WTC11 (cell line): ENCODE measurements around the gene FBLN5. TPM values are rescaled to one million over a fixed set of nuclear protein-coding genes. Genes with fewer than 3 reads are reported as not detected.

Source experiments
- ATAC-seq: fragments of 200-7000 bp; cut with Tn5 transposase; 2 replicates; pipeline ENCODE4 v1.10.0; 2021; ENCODE audit warnings: mild to moderate bottlenecking, moderate library complexity
- CTCF ChIA-PET: fragments of 300-600 bp; sonication (Branson Sonifier 250); formaldehyde crosslinking; loops from one replicate; lab custom pipeline; 2021; ENCODE audit warnings: antibody characterized with exemption; lab: Charles Lee
- POLR2A ChIA-PET: fragments of 350-600 bp; sonication (Branson Sonifier 250); formaldehyde crosslinking; loops from one replicate; lab custom pipeline; 2021; ENCODE audit warnings: antibody characterized with exemption; lab: Charles Lee
- DNase-seq: peaks from one replicate; pipeline ENCODE4 v3.0.0; 2021; ENCODE audit warnings: low spot score
- H3K27ac Mint-ChIP-seq: 2 replicates; pipeline ENCODE4 v1.8.0; 2021; ENCODE audit warnings: mixed read lengths
- H3K27me3 Mint-ChIP-seq: 2 replicates; pipeline ENCODE4 v1.8.0; 2021; ENCODE audit warnings: low read depth, mild to moderate bottlenecking, moderate library complexity, mixed read lengths
- H3K36me3 Mint-ChIP-seq: 2 replicates; pipeline ENCODE4 v1.8.0; 2021; ENCODE audit warnings: mixed read lengths
- H3K4me1 Mint-ChIP-seq: 2 replicates; pipeline ENCODE4 v1.8.0; 2022; ENCODE audit warnings: mixed read lengths
- H3K4me3 Mint-ChIP-seq: 2 replicates; pipeline ENCODE4 v1.8.0; 2021; ENCODE audit warnings: mild to moderate bottlenecking, moderate library complexity, mixed read lengths
- H3K9me3 Mint-ChIP-seq: 2 replicates; pipeline ENCODE4 v1.8.0; 2021; ENCODE audit warnings: mixed read lengths
- JUN ChIP-seq: sonication (generic); formaldehyde crosslinking; IDR thresholded peaks from 2 replicates; pipeline ENCODE4 v1.8.0; 2023; ENCODE audit warnings: mild to moderate bottlenecking, missing genetic modification reagents
- NFATC4 ChIP-seq: fragments of 250-450 bp; sonication (Bioruptor Pico); IDR thresholded peaks from 2 replicates; pipeline ENCODE4 v1.9.0; 2021; ENCODE audit warnings: mild to moderate bottlenecking
- SMAD3 ChIP-seq: sonication (generic); formaldehyde crosslinking; IDR thresholded peaks from 2 replicates; pipeline ENCODE4 v1.8.0; 2022; ENCODE audit warnings: missing genetic modification reagents, mild to moderate bottlenecking, borderline replicate concordance
- TEAD4 ChIP-seq: sonication (generic); formaldehyde crosslinking; IDR thresholded peaks from 2 replicates; pipeline ENCODE4 v1.8.0; 2022; ENCODE audit warnings: mild to moderate bottlenecking, missing genetic modification reagents
- TP53 ChIP-seq: sonication (generic); formaldehyde crosslinking; IDR thresholded peaks from 2 replicates; pipeline ENCODE4 v1.8.1; 2023; ENCODE audit warnings: mild to moderate bottlenecking, missing genetic modification reagents
- ZNF219 ChIP-seq: sonication (generic); formaldehyde crosslinking; IDR thresholded peaks from 2 replicates; pipeline ENCODE4 v1.8.0; 2023; ENCODE audit warnings: missing genetic modification reagents, mild to moderate bottlenecking, borderline replicate concordance
- ZNF317 ChIP-seq: sonication (generic); formaldehyde crosslinking; IDR thresholded peaks from 2 replicates; pipeline ENCODE4 v1.8.1; 2023; ENCODE audit warnings: low read depth, mild to moderate bottlenecking, moderate library complexity, missing genetic modification reagents, borderline replicate concordance
- ZNF671 ChIP-seq: fragments of 250-450 bp; sonication (Bioruptor Pico); IDR thresholded peaks from 2 replicates; pipeline ENCODE4 v1.8.0; 2021; ENCODE audit warnings: mild to moderate bottlenecking
- total RNA-seq: library from RNA; stranded (reverse); gene quantifications from 3 replicates; pipeline ENCODE4 v1.2.3, GENCODE V29; 2021
- TF ChIP-seq, protein P1 (sequence below): sonication (generic); formaldehyde crosslinking; conservative IDR thresholded peaks from 2 replicates; pipeline ENCODE4 v1.8.1; 2022; ENCODE audit warnings: mild to moderate bottlenecking, missing genetic modification reagents
- TF ChIP-seq, protein P2 (sequence below): fragments of 250-450 bp; sonication (Bioruptor Pico); IDR thresholded peaks from 2 replicates; pipeline ENCODE4 v1.9.0; 2021; ENCODE audit warnings: mild to moderate bottlenecking, borderline replicate concordance
- TF ChIP-seq, protein P3 (sequence below): sonication (generic); formaldehyde crosslinking; IDR thresholded peaks from 2 replicates; pipeline ENCODE4 v1.8.1; 2023; ENCODE audit warnings: mild to moderate bottlenecking, missing genetic modification reagents, moderate library complexity
- TF ChIP-seq, protein P4 (sequence below): sonication (generic); formaldehyde crosslinking; IDR thresholded peaks from 2 replicates; pipeline ENCODE4 v1.8.1; 2023; ENCODE audit warnings: mild to moderate bottlenecking, missing genetic modification reagents

The FBLN5 gene
- total RNA-seq, 1 experiment from 2014 or later: 4.0 TPM

DNA sequence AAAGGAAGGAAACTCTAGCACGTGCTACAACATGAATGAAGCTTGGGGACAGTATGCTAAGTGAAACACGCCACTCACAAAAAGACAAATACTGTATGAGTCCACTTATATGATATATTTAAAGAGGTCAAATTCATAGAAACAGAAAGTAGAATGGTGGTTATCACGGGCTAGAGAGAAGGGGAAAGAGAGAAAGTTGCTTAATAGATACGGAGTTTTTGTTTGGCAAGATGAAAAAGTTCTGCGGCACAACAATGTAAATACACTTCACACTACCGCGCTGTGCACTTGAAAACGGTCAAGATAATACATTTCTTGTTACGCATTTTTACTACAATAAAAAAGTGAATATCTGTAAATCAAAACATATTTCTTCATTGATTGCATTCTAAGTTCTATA is 37.3 kb downstream of the FBLN5 start:
- Mint-ChIP-seq H3K36me3 (no peaks in the 10 kb centered on the region), H3K27me3 (no peaks in the 10 kb centered on the region; the same call in 1 of the 2 replicates), H3K9me3 (peaks cover 7% of the 10 kb centered on the region), H3K4me3 (no peak overlapping the region), H3K27ac (no peak overlapping the region), H3K4me1 (peaks cover 7% of the 10 kb centered on the region)
- POLR2A ChIA-PET: no interaction called here
- CTCF ChIA-PET: interaction anchor here (1.7 to 2.5 kb wide), 5 partner anchors 13 to 260 kb away, joined by 16 to 45 read pairs (median 18); no protein-coding TSS in a partner anchor
- ATAC-seq: no peak
- DNase-seq: no peak
- TF ChIP-seq, protein P1, sequence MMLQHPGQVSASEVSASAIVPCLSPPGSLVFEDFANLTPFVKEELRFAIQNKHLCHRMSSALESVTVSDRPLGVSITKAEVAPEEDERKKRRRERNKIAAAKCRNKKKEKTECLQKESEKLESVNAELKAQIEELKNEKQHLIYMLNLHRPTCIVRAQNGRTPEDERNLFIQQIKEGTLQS: no peak
- no peak for TF ChIP-seq ZNF317 (CRISPR knock-in tag)
- TF ChIP-seq NFATC4 (CRISPR knock-in tag): no peak
- no peak for TF ChIP-seq TP53

DNA sequence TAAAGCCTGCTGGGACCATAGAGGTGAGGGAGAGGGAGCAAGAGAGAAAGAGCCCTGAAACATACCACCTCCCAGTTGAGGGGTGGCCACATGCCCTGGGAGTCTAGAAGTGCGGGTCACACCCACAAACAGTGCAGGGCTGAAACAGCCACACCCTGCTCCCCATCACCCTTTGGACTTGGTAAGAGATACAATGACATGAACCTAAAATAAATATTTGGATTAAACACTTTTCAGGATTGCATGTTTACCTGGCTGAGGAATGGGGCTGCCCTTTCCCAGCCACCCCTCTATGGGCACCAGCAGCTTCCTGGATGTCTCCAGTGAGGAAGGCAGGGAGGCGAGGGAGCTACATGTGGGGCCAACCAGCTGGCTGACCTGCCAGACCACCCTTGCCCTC is 41.1 kb downstream of the FBLN5 start:
- POLR2A ChIA-PET: no interaction called here
- H3K36me3 Mint-ChIP-seq: no peaks in the 10 kb centered on the region
- peaks cover 3% of the 10 kb centered on the region for H3K4me1 Mint-ChIP-seq
- no peak for DNase-seq
- no peak overlapping the region for H3K4me3 Mint-ChIP-seq
- no peak for ATAC-seq
- 0 out of 2 replicates have a peak, but pooled peaks cover 4% of the 10 kb centered on the region for H3K27me3 Mint-ChIP-seq
- no peak overlapping the region for H3K27ac Mint-ChIP-seq
- CTCF ChIA-PET: no interaction called here
- TF ChIP-seq ZNF671 (CRISPR knock-in tag): no peak
- H3K9me3 Mint-ChIP-seq: peaks cover 7% of the 10 kb centered on the region; the same call in 1 of the 2 replicates

DNA sequence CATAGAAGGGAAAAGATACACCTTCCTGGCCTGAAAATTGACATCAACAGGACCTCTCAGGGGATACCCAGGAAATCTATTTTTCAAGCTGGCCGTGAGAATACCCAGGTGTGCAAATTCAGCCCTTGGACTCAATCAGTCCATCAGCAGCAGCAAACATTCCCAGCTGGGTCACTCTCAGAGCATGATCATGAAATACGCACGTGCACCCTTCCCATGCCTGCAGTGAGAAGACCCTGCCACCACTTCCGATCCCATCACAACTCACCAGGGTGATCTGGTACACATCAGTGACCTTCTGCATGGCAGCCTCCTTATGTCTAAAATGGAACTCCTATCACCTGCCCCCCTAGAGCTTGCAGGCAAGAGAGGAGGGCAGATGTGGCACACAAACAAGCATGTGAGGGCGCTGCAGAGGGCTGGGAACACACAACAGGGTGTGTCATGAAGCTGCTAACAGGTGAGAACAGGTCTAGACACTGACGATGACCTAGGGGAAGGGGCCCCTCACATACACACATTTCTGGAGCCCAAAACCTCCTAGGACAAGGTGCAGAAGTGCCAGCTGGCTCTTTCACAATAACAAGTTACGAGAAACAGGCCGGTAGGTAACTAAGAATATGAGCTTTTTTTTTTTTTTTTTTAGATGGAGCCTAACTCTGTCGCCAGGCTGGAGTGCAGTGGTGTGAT is 42.4 kb downstream of the FBLN5 start:
- 0 out of 2 replicates have a peak, but pooled peaks cover 4% of the 10 kb centered on the region for H3K27me3 Mint-ChIP-seq
- ATAC-seq (no peak), DNase-seq (no peak)
- POLR2A ChIA-PET: no interaction called here
- peaks cover 7% of the 10 kb centered on the region; the same call in 1 of the 2 replicates for H3K9me3 Mint-ChIP-seq
- no peak overlapping the region for H3K27ac Mint-ChIP-seq
- no peaks in the 10 kb centered on the region for H3K4me1 Mint-ChIP-seq
- H3K36me3 Mint-ChIP-seq: no peaks in the 10 kb centered on the region
- H3K4me3 Mint-ChIP-seq: no peak overlapping the region
- TF ChIP-seq, protein P2, sequence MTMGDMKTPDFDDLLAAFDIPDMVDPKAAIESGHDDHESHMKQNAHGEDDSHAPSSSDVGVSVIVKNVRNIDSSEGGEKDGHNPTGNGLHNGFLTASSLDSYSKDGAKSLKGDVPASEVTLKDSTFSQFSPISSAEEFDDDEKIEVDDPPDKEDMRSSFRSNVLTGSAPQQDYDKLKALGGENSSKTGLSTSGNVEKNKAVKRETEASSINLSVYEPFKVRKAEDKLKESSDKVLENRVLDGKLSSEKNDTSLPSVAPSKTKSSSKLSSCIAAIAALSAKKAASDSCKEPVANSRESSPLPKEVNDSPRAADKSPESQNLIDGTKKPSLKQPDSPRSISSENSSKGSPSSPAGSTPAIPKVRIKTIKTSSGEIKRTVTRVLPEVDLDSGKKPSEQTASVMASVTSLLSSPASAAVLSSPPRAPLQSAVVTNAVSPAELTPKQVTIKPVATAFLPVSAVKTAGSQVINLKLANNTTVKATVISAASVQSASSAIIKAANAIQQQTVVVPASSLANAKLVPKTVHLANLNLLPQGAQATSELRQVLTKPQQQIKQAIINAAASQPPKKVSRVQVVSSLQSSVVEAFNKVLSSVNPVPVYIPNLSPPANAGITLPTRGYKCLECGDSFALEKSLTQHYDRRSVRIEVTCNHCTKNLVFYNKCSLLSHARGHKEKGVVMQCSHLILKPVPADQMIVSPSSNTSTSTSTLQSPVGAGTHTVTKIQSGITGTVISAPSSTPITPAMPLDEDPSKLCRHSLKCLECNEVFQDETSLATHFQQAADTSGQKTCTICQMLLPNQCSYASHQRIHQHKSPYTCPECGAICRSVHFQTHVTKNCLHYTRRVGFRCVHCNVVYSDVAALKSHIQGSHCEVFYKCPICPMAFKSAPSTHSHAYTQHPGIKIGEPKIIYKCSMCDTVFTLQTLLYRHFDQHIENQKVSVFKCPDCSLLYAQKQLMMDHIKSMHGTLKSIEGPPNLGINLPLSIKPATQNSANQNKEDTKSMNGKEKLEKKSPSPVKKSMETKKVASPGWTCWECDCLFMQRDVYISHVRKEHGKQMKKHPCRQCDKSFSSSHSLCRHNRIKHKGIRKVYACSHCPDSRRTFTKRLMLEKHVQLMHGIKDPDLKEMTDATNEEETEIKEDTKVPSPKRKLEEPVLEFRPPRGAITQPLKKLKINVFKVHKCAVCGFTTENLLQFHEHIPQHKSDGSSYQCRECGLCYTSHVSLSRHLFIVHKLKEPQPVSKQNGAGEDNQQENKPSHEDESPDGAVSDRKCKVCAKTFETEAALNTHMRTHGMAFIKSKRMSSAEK (CRISPR knock-in tag): no peak
- TF ChIP-seq, protein P3, sequence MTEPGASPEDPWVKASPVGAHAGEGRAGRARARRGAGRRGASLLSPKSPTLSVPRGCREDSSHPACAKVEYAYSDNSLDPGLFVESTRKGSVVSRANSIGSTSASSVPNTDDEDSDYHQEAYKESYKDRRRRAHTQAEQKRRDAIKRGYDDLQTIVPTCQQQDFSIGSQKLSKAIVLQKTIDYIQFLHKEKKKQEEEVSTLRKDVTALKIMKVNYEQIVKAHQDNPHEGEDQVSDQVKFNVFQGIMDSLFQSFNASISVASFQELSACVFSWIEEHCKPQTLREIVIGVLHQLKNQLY (CRISPR knock-in tag): no peak
- TF ChIP-seq SMAD3 (CRISPR knock-in tag): no peak
- no peak for TF ChIP-seq ZNF219 (CRISPR knock-in tag)
- TF ChIP-seq, protein P4, sequence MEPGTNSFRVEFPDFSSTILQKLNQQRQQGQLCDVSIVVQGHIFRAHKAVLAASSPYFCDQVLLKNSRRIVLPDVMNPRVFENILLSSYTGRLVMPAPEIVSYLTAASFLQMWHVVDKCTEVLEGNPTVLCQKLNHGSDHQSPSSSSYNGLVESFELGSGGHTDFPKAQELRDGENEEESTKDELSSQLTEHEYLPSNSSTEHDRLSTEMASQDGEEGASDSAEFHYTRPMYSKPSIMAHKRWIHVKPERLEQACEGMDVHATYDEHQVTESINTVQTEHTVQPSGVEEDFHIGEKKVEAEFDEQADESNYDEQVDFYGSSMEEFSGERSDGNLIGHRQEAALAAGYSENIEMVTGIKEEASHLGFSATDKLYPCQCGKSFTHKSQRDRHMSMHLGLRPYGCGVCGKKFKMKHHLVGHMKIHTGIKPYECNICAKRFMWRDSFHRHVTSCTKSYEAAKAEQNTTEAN (CRISPR knock-in tag): no peak
- no peak for TF ChIP-seq JUN
- no peak for TF ChIP-seq TEAD4 (CRISPR knock-in tag)
- CTCF ChIA-PET: interaction anchor here (0.8 to 1.4 kb wide), 3 partner anchors 92 to 255 kb away, joined by 3 read pairs; partner anchors contain the start of gene ATXN3
